NCI-H774 (cell line): ENCODE data around the gene NEDD4.
"Not testable (repeated sequence)": the region's sequence is repeated elsewhere in the genome, so short reads cannot be mapped to it uniquely, and the experiment has no call there.

Experiments used
- DNase-seq: peaks from one replicate; lab custom pipeline; 2025; lab: John Stamatoyannopoulos, UW

The NEDD4 gene

DNA sequence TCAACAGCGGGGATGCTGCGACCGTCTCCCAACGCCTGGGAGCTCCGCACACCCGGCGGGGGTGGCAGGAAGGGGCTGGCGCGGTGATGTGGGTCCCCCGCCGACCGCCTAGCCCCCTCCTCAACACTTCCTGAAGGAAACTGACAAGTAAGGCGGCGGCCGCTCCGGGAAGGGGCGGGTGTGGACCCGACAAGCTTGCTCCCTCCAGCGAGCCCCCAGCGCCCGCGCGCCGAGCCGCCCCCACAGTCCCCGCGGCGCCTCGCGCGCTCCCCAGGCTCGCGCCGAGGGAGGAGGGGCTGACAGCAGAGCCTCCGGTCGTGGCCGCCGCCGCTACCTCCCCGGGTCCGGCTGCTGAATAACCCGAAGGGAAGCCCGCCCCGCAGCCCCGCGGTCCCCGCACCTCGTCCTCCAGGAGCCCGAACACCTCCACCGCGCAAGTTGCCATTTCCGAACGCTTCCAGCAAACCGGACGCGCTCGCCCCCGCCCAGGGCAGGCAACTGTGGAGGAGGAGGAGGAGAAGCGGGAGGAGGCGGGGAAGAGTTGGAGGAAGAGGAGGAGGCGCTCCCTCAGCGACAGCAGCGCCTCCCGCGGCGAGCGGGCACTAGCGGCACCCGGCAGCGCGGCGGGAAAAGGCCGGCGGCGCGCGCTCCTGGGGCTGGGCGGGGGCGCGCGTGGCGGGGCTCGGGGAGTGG lies at the start of gene NEDD4:
TSS of gene NEDD4 (minus strand) at position 502 of the 693 bp plus-strand sequence. CDS start at position 445, 57 bp downstream.
- peak; percentile 72 for DNase-seq

GRCh38 chr15:56042498-56042897 lies 49.1 kb upstream of the NEDD4 start:
- DNase-seq: no peak

DNA sequence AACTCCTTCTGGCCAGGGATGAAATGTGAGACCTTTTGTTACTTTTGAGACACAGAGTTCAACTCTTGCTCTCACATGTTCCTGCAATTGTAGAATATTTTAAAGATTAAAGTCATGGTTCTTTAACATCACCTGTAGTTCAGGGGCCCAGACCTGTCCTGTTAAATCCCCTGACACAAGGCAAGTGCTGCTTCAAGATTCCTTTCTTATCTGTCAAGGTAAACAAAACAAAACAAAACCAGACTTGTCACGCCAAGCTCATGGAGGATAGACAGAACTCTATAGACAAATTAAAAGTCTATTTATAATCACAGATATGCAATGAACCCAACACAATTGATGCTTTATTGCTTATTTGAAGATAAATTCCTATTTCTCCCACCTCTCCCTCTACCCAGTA lies 48.6 kb upstream of the NEDD4 start:
- no peak for DNase-seq

- peak; percentile 72 for DNase-seq
These were observed 46.9 kb upstream of the NEDD4 start for GRCh38 chr15:56040081-56041035.

DNA sequence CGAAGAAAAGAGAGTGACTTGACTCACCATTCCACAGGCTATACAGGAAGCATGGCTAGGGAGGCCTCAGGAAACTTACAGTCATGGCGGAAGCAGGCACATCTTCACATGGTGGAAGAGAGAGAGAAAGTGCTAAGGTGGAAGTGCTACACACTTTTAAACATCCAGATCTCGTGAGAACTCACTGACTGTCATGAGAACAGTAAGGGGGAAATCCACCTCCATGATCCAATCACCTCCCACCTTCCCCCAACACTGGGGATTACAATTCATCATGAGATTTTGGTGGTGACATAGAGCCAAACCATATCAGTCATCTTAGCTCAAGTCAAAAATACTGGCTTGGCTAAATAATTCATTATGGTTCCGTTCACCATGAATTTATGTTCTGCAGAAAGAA lies 45.3 kb upstream of the NEDD4 start:
- DNase-seq: no peak

DNA sequence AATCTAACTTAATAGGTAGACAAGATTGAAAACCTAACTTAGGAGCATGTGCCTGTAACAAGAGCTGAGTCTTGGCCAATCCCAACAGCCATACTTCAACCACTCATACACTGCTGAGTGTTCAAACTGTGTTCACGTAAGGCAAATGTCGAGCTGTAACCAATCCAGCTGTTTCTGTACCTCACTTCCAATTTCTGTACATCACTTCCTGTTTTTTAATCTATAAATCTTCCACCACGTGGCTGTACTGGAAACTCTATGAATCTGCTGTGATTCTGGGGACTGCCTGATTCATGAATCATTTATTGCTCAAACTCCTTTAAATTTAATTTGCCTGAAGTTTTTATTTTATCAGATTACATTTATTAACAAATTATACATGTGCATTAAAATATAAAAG lies 44.6 kb upstream of the NEDD4 start:
- no peak for DNase-seq

- no peak for DNase-seq
These were observed 43.2 kb upstream of the NEDD4 start for GRCh38 chr15:56036546-56037067.

GRCh38 chr15:56035166-56035565 lies 41.8 kb upstream of the NEDD4 start:
- DNase-seq: no peak

GRCh38 chr15:56034514-56034913 lies 41.1 kb upstream of the NEDD4 start:
- no peak for DNase-seq

DNA sequence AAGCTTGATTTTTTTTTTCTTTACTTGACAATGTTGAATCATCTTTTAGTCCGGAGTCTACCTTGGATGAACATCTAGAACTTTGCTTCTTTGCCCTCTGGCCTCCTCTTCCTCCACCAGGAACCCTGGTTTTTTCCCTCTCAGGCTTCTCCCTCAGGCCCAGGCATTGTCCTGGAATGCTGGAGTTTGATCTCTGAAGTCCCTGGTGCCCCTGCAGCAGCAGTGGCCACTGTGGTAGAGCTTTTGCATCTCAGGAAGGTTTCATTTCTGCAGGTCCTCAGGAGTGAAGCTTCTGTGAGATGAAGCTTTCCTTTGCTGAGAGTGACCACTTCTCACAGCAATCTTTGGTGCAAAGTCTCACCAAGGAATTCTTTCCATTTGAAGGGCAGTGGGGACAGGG lies 39.0 kb upstream of the NEDD4 start:
- DNase-seq: no peak

- DNase-seq: no peak
These were observed 38.4 kb upstream of the NEDD4 start for GRCh38 chr15:56031836-56032235.

- no peak for DNase-seq
These were observed 38.0 kb upstream of the NEDD4 start for GRCh38 chr15:56031402-56031801.

- DNase-seq: no peak
These were observed 35.0 kb upstream of the NEDD4 start for GRCh38 chr15:56028430-56028829.

DNA sequence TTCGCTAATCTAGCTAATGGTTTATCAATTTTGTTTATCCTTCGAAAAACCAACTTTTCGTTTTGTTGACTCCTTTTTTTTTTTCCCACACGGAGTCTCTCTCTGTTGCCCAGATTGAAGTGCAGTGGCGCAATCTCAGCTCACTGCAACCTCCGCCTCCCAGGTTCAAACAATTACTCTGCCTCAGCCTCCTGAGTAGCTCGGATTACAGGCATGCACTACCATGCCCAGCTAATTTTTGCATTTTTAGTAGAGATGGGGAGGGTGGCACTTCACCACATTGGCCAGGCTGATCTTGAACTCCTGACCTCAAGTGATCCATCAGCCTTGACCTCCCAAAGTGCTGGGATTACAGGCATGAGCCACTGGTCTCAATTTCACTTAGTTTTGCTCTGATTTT lies 29.7 kb upstream of the NEDD4 start:
- DNase-seq: not testable (repeated sequence)

DNA sequence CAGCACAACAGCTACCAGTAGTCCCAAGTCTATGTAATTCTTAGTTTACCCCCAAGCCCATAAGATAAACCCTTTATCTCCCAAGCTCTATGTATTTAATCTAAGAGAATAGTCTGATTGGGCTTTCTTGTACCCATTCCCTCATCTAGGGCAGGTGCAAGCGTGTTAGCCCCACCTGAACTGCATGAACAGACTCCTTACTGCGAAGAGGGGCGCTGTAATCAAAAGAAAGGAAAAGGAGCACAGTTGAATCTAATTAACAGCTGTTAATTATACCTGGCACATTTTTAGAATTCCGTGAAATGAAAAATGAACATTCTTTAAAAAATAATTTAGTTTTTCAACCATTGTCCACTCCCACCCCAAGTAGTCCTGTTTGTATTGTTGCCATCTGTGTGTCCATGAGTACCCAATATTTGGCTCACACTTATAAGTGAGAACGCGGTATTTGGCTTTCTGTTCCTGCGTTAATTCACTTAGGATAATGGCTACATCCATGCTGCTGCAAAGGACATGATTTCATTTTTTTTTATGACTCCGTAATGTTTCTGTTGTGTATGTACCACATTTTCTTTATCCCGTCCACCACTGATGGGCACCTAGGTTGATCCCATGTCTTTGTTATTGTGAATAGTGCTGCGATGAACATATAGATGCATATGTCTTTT lies 26.5 kb upstream of the NEDD4 start:
- DNase-seq: no peak

DNA sequence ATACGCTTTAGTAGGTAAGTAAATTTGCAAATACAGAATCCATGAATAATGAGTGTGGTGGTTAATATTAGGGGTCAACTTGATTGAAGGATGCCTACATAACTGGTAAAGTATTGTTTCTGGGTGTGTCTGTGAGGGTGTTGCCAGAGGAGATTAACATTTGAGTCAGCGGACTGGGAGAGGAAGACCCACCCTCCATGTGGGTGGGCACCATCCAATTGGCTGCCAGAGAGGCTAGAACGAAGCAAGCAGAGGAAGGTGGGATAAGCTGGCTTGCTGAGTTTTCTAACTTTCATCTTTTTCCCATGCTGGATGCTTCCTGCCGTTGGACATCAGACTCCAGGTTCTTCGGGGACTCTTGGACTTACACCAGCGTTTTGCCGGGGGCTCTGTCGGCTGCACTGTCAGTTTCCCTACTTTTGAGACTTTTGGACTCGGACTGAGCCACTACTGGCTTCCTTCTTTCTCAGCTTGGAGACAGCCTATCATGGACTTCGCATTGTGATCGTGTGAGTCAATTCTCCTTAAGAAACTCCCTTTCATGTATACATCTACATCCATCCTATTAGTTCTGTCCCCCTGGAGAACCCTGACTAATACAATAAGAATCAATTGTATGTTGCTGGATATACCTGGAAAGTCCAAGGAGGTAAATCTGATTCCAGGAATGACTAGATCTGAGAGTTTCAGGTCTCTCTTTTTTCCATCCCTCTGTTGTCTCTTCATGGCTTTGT lies 25.8 kb upstream of the NEDD4 start:
- no peak for DNase-seq

DNA sequence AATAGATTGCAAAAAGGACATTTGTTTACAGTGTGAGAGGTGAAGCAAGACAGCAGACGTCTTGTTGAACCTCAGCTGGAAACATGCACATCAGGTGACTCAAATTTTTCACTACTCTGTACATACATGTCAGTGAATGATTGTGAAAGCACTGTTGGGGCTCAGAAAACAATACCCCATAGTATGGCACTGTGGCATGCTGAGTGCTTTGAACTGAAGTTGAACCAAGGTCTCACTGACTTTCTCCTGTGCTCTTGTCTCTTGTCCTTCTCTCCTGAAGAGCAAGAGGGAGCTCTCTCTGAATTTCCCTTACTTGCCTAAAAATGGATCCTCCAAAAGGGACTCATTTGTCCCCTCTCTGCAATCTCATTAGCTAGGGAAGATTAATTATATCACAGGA lies 24.5 kb upstream of the NEDD4 start:
- DNase-seq: no peak

- DNase-seq: no peak
These were observed 24.1 kb upstream of the NEDD4 start for GRCh38 chr15:56017511-56017910.

DNA sequence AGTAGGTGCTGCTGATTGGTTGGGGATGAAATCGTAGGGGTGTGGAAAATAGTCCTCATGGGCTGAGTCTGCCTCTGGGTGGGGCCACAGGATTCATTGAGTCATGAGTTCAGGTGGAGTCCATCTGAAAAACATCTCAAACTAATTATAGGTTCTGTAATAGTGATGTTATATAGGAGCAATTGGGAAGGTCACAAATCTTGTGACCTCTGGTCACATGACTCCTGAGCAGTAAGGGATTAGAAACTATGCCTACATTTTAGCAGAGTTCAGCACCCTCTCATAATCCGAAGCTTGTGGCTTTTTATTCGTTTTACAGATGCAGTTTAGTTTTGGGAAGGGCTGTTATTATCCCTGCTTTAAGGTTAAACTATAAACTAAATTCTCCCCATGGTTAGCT lies 22.9 kb upstream of the NEDD4 start:
- DNase-seq: no peak

- DNase-seq: no peak
These were observed 21.3 kb upstream of the NEDD4 start for GRCh38 chr15:56014677-56015076.

- peak; percentile 4 for DNase-seq
These were observed 13.6 kb upstream of the NEDD4 start for GRCh38 chr15:56007053-56007452.

GRCh38 chr15:56006371-56006770 lies 13.0 kb upstream of the NEDD4 start:
- not testable (repeated sequence) for DNase-seq
